ENCODE results near the gene SBNO1.
A peak's percentile ranks its signal among the peaks of the same experiment; 100 is the strongest.

Gene SBNO1

DNA sequence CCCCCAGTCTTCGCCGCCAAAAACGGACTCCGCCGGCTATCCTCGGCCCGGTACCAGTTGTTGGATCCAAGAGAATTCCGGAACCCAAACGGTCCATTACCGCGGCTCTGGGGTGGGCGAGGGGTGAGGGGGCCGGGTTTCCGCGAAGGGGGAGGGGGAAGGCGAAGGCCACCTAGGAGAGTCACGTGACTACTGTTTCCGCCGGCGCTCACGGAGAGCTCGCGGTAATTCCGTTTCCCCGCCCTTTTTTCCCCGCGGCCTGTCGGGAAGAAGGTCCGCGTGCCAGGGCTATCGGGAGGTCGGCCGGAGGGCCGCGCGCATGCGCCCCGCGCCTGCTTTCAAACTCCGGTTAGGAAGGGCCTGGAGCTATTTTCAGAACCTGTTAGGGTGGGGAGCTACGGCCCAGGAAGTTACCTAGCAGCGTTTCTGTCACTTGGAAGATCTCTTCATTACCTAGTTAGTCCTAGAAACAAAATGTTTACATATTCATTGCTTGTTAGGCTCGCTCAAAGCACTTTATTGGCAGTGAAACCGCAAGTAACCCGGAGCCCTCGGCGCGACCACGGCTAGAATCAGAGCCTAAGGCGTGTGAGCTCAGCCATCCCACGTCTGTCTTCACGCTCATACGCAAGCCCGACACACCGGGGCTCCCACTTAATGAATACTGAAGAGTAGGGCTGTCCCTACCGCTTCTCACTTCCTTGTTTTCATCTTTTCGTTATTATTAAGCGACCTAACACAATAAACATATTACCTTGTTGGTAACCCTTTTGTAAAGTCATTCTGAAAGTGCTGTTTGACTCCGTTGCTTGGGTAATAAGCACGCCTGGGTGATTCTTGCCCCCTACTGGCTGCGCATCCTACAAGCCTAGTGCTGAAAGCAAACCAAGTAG is 624 bp upstream of the SBNO1 start (continued):
- TF ChIP-seq ZNF404 (tag by site-specific recombination; IDR thresholded peaks at IDR 0.05), result no peak
- TF ChIP-seq ZFP37 (tag by site-specific recombination; IDR thresholded peaks at IDR 0.05), result peak; percentile 65; the same call in 1 of the 2 replicates
- TF ChIP-seq ZNF629 (tag by site-specific recombination; IDR thresholded peaks at IDR 0.05), result peak; percentile 48; the same call in 1 of the 2 replicates
- no peak; the same call in 1 of the 2 replicates for TF ChIP-seq ZNF366 (tag by site-specific recombination; conservative IDR thresholded peaks at IDR 0.05)
- TF ChIP-seq, protein P1, sequence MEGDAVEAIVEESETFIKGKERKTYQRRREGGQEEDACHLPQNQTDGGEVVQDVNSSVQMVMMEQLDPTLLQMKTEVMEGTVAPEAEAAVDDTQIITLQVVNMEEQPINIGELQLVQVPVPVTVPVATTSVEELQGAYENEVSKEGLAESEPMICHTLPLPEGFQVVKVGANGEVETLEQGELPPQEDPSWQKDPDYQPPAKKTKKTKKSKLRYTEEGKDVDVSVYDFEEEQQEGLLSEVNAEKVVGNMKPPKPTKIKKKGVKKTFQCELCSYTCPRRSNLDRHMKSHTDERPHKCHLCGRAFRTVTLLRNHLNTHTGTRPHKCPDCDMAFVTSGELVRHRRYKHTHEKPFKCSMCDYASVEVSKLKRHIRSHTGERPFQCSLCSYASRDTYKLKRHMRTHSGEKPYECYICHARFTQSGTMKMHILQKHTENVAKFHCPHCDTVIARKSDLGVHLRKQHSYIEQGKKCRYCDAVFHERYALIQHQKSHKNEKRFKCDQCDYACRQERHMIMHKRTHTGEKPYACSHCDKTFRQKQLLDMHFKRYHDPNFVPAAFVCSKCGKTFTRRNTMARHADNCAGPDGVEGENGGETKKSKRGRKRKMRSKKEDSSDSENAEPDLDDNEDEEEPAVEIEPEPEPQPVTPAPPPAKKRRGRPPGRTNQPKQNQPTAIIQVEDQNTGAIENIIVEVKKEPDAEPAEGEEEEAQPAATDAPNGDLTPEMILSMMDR (tag by site-specific recombination; IDR thresholded peaks at IDR 0.05), result peak; percentile 81
- peak; percentile 74 for TF ChIP-seq SP2 (tag by site-specific recombination; IDR thresholded peaks at IDR 0.05)
- TF ChIP-seq ZNF544 (tag by site-specific recombination; IDR thresholded peaks at IDR 0.05), result no peak
- TF ChIP-seq ZNF16 (tag by site-specific recombination; IDR thresholded peaks at IDR 0.05; ENCODE audit: low read depth), result no peak
- TF ChIP-seq ZBTB7A (tag by site-specific recombination; IDR thresholded peaks at IDR 0.05; ENCODE audit: low read depth), result peak; percentile 17; the same call in 1 of the 2 replicates
- no peak for TF ChIP-seq ZNF133 (tag by site-specific recombination; IDR thresholded peaks at IDR 0.05)
- TF ChIP-seq IKZF3 (tag by site-specific recombination; IDR thresholded peaks at IDR 0.05), result peak; percentile 63
- 0 out of 2 replicates have a peak, but pooled peaks have one; percentile 9 for TF ChIP-seq OSR2 (tag by site-specific recombination; IDR thresholded peaks at IDR 0.05)
- TF ChIP-seq MZF1 (tag by site-specific recombination; IDR thresholded peaks at IDR 0.05; ENCODE audit: borderline replicate concordance), result no peak; the same call in 1 of the 2 replicates
- TF ChIP-seq ZBTB1 (tag by site-specific recombination; IDR thresholded peaks at IDR 0.05), result no peak
- TF ChIP-seq KLF8 (tag by site-specific recombination; IDR thresholded peaks at IDR 0.05), result peak; percentile 36
- peak; percentile 31; the same call in 1 of the 2 replicates for TF ChIP-seq ZNF394 (tag by site-specific recombination; IDR thresholded peaks at IDR 0.05; ENCODE audit: borderline replicate concordance)
- 0 out of 2 replicates have a peak, but pooled peaks have one; percentile 49 for TF ChIP-seq SCRT1 (tag by site-specific recombination; IDR thresholded peaks at IDR 0.05; ENCODE audit: borderline replicate concordance)
- TF ChIP-seq ZNF791 (tag by site-specific recombination; IDR thresholded peaks at IDR 0.05), result no peak
- TF ChIP-seq SP3 (tag by site-specific recombination; IDR thresholded peaks at IDR 0.05), result peak; percentile 82
- TF ChIP-seq GLIS2 (tag by site-specific recombination; IDR thresholded peaks at IDR 0.05), result peak; percentile 63; the same call in 1 of the 2 replicates
- TF ChIP-seq, protein P2, sequence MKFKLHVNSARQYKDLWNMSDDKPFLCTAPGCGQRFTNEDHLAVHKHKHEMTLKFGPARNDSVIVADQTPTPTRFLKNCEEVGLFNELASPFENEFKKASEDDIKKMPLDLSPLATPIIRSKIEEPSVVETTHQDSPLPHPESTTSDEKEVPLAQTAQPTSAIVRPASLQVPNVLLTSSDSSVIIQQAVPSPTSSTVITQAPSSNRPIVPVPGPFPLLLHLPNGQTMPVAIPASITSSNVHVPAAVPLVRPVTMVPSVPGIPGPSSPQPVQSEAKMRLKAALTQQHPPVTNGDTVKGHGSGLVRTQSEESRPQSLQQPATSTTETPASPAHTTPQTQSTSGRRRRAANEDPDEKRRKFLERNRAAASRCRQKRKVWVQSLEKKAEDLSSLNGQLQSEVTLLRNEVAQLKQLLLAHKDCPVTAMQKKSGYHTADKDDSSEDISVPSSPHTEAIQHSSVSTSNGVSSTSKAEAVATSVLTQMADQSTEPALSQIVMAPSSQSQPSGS (tag by site-specific recombination; IDR thresholded peaks at IDR 0.05; ENCODE audit: low read depth), result no peak
- peak; percentile 40; the same call in 1 of the 2 replicates for TF ChIP-seq ZBTB8A (tag by site-specific recombination; IDR thresholded peaks at IDR 0.05)
- no peak for TF ChIP-seq ZNF843 (tag by site-specific recombination; IDR thresholded peaks at IDR 0.05)
- TF ChIP-seq OVOL3 (tag by site-specific recombination; IDR thresholded peaks at IDR 0.05), result no peak
- TF ChIP-seq ZNF561 (tag by site-specific recombination; IDR thresholded peaks at IDR 0.05; ENCODE audit: borderline replicate concordance), result peak; percentile 83
- TF ChIP-seq KLF16 (tag by site-specific recombination; IDR thresholded peaks at IDR 0.05), result peak; percentile 64; the same call in 1 of the 2 replicates
- TF ChIP-seq, protein P3, sequence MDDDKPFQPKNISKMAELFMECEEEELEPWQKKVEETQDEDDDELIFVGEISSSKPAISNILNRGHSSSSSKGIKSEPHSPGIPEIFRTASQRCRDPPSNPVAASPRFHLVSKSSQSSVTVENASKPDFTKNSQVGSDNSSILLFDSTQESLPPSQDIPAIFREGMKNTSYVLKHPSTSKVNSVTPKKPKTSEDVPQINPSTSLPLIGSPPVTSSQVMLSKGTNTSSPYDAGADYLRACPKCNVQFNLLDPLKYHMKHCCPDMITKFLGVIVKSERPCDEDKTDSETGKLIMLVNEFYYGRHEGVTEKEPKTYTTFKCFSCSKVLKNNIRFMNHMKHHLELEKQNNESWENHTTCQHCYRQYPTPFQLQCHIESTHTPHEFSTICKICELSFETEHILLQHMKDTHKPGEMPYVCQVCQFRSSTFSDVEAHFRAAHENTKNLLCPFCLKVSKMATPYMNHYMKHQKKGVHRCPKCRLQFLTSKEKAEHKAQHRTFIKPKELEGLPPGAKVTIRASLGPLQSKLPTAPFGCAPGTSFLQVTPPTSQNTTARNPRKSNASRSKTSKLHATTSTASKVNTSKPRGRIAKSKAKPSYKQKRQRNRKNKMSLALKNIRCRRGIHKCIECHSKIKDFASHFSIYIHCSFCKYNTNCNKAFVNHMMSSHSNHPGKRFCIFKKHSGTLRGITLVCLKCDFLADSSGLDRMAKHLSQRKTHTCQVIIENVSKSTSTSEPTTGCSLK (tag by site-specific recombination; IDR thresholded peaks at IDR 0.05), result no peak
- no peak for TF ChIP-seq ZNF221 (tag by site-specific recombination; IDR thresholded peaks at IDR 0.05; ENCODE audit: borderline replicate concordance)
- TF ChIP-seq, protein P4, sequence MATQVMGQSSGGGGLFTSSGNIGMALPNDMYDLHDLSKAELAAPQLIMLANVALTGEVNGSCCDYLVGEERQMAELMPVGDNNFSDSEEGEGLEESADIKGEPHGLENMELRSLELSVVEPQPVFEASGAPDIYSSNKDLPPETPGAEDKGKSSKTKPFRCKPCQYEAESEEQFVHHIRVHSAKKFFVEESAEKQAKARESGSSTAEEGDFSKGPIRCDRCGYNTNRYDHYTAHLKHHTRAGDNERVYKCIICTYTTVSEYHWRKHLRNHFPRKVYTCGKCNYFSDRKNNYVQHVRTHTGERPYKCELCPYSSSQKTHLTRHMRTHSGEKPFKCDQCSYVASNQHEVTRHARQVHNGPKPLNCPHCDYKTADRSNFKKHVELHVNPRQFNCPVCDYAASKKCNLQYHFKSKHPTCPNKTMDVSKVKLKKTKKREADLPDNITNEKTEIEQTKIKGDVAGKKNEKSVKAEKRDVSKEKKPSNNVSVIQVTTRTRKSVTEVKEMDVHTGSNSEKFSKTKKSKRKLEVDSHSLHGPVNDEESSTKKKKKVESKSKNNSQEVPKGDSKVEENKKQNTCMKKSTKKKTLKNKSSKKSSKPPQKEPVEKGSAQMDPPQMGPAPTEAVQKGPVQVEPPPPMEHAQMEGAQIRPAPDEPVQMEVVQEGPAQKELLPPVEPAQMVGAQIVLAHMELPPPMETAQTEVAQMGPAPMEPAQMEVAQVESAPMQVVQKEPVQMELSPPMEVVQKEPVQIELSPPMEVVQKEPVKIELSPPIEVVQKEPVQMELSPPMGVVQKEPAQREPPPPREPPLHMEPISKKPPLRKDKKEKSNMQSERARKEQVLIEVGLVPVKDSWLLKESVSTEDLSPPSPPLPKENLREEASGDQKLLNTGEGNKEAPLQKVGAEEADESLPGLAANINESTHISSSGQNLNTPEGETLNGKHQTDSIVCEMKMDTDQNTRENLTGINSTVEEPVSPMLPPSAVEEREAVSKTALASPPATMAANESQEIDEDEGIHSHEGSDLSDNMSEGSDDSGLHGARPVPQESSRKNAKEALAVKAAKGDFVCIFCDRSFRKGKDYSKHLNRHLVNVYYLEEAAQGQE (tag by site-specific recombination; IDR thresholded peaks at IDR 0.05), result peak; percentile 31; the same call in 1 of the 2 replicates

All from HEK293 (cell line).